Measurements from ENCODE around the gene CNTN4.

- TF ChIP-seq CTCF (IDR thresholded peaks at IDR 0.05; ENCODE audit: insufficient read depth, low read length) (no peak), REST (IDR thresholded peaks at IDR 0.05; ENCODE audit: insufficient replicate concordance, low read depth) (no peak), POLR2AphosphoS5 (IDR thresholded peaks at IDR 0.05; ENCODE audit: low read depth) (no peak), GABPA (IDR thresholded peaks at IDR 0.05; ENCODE audit: low read depth) (no peak), SPI1 (IDR thresholded peaks at IDR 0.05; ENCODE audit: borderline replicate concordance, low read depth) (no peak)
These were observed 878.1 kb downstream of the CNTN4 start for GRCh38 chr3:2976796-2977195.
